OCI-LY3 (cell line): Measurements from ENCODE around the gene ADCY5.

Experiments
- H2AFZ ChIP-seq: fragments of 200-600, 300-600 bp; shearing (Covaris generic); 2 replicates; pipeline ENCODE4 v1.6.0; 2014; ENCODE audit warnings: antibody characterized with exemption, low read depth, low read length
- H3K27ac ChIP-seq: fragments of 200-600, 300-600 bp; sonication (generic); 2 replicates; pipeline ENCODE4 v1.5.1; 2014; ENCODE audit warnings: mild to moderate bottlenecking, low read length, moderate library complexity, mixed read lengths
- H3K27me3 ChIP-seq: fragments of 200-600, 300-600 bp; sonication (generic); 2 replicates; pipeline ENCODE4 v1.6.1; 2014; ENCODE audit warnings: low read depth, low read length, mixed read lengths
- H3K36me3 ChIP-seq: fragments of 200-600, 300-600 bp; sonication (generic); replicated peaks from 2 replicates; pipeline ENCODE3; 2014; ENCODE audit warnings: low read depth, low read length, mixed read lengths
- H3K4me1 ChIP-seq: fragments of 300-600, 200-600 bp; sonication (generic); 2 replicates; pipeline ENCODE4 v1.6.1; 2014; ENCODE audit warnings: low read length, mixed read lengths
- H3K4me2 ChIP-seq: fragments of 200-600, 300-600 bp; sonication (generic); 2 replicates; pipeline ENCODE4 v1.6.1; 2014; ENCODE audit warnings: low read length, mixed read lengths
- H3K4me3 ChIP-seq: fragments of 300-600, 200-600 bp; sonication (generic); 2 replicates; pipeline ENCODE4 v1.5.1; 2014; ENCODE audit warnings: antibody characterized with exemption, mild to moderate bottlenecking, low read length, moderate library complexity
- H3K79me2 ChIP-seq: fragments of 300-600, 200-600 bp; shearing (Covaris generic); 2 replicates; pipeline ENCODE4 v1.6.1; 2014; ENCODE audit warnings: mild to moderate bottlenecking, low read length, mixed read lengths
- H3K9ac ChIP-seq: fragments of 300-600, 200-600 bp; shearing (Covaris generic); 2 replicates; pipeline ENCODE4 v1.6.0; 2014; ENCODE audit warnings: mild to moderate bottlenecking, low read length, moderate library complexity
- H3K9me3 ChIP-seq: fragments of 200-600, 300-600 bp; shearing (Covaris generic); 2 replicates; pipeline ENCODE4 v1.6.1; 2014; ENCODE audit warnings: low read length, mixed read lengths; ENCODE audit not compliant: insufficient read depth
- H4K20me1 ChIP-seq: fragments of 200-600, 300-600 bp; sonication (generic); 2 replicates; pipeline ENCODE4 v1.6.1; 2016; ENCODE audit warnings: low read length, mixed read lengths; ENCODE audit not compliant: insufficient read depth
- EZH2phosphoT487 ChIP-seq: fragments of 200-600 bp; shearing (Covaris generic); IDR thresholded peaks from 2 replicates; pipeline ENCODE4 v1.6.1; 2018; ENCODE audit warnings: antibody characterized with exemption, mixed run types, low read depth
- TF ChIP-seq, protein P1 (sequence below): fragments of 200-600, 300-600 bp; sonication (generic); IDR thresholded peaks from 2 replicates; pipeline ENCODE4 v1.5.1; 2014; ENCODE audit warnings: antibody characterized with exemption, low read length, low read depth

The ADCY5 gene

DNA sequence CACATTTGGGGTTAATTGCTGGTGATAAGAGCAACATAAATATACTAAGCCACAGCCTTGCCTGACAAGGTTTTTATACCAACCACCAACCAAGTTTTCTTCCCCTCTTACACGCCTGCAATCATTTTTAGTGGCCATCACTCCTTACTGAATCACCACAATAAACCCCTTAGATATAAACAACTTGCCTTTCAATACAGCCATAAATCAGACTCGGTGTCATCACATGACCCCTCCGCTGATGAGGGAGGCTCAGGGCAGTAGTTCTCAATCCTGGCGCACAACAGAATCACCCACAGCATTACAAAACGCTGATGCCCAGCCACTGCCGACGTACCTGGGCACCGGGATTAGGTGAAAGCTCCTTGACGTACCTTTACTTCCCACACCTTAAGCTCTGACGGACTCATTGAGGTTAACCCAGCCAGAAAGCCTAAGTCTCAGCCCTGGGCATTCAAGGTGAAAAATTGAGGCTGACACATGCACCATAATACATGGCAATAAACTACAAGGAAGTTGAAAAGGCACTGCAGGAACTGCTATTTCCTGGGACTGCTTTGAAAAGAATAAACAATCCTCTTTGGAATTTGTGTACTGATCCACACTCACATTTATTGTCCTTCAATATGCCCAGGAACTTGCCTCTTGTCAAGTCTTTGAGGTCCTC lies 17.1 kb downstream of the ADCY5 start:
- Histone ChIP-seq H3K36me3 (no peaks in the 10 kb centered on the region), H4K20me1 (no peaks in the 10 kb centered on the region), H3K4me3 (no peak overlapping the region), H3K9ac (no peak overlapping the region), H3K9me3 (no peaks in the 10 kb centered on the region), H3K27me3 (peaks cover 25% of the 10 kb centered on the region), H3K4me2 (no peak overlapping the region), H3K4me1 (no peaks in the 10 kb centered on the region), H3K27ac (no peak overlapping the region), H2AFZ (no peak overlapping the region), H3K79me2 (no peaks in the 10 kb centered on the region)
- no peak for TF ChIP-seq EZH2phosphoT487
- TF ChIP-seq, protein P1, sequence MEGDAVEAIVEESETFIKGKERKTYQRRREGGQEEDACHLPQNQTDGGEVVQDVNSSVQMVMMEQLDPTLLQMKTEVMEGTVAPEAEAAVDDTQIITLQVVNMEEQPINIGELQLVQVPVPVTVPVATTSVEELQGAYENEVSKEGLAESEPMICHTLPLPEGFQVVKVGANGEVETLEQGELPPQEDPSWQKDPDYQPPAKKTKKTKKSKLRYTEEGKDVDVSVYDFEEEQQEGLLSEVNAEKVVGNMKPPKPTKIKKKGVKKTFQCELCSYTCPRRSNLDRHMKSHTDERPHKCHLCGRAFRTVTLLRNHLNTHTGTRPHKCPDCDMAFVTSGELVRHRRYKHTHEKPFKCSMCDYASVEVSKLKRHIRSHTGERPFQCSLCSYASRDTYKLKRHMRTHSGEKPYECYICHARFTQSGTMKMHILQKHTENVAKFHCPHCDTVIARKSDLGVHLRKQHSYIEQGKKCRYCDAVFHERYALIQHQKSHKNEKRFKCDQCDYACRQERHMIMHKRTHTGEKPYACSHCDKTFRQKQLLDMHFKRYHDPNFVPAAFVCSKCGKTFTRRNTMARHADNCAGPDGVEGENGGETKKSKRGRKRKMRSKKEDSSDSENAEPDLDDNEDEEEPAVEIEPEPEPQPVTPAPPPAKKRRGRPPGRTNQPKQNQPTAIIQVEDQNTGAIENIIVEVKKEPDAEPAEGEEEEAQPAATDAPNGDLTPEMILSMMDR: no peak

DNA sequence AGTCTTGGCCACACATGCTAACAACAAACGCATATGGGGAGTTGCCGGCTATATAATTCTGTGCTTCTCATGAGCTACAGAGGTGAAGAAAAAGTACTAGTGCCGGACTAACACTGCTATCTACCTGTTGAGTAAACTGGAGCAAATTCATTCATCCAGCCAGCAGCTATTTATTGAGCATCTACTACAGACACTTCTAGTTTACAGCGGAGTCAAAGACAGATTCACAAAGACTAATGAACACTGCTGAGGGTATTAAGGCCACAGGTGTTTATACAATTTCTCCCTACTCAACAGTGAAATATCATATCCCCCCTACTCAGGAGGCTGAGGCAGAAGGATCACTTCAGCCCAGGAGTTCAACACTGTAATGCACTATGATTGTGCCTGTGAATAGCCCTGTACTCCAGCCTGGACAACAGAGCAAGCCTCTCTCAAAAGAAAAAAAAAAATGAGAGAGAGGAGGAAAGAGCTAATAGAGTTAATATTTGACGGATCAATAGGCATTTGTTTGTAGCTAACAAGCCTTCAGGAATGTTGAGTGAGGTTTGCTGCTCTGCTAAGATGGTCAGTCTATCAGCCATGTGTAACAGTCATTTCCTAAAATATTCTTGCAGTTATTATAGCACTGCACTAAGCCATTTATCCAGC lies 17.8 kb downstream of the ADCY5 start:
- H3K9me3 ChIP-seq: no peaks in the 10 kb centered on the region
- H3K9ac ChIP-seq: no peak overlapping the region
- no peak overlapping the region for H3K27ac ChIP-seq
- H4K20me1 ChIP-seq: no peaks in the 10 kb centered on the region
- no peak overlapping the region for H3K4me3 ChIP-seq
- no peaks in the 10 kb centered on the region for H3K79me2 ChIP-seq
- H3K27me3 ChIP-seq: peaks cover 30% of the 10 kb centered on the region
- H3K36me3 ChIP-seq: no peaks in the 10 kb centered on the region
- no peaks in the 10 kb centered on the region for H3K4me1 ChIP-seq
- H3K4me2 ChIP-seq: no peak overlapping the region
- no peak overlapping the region for H2AFZ ChIP-seq
- TF ChIP-seq EZH2phosphoT487: no peak
- TF ChIP-seq, protein P1: no peak

DNA sequence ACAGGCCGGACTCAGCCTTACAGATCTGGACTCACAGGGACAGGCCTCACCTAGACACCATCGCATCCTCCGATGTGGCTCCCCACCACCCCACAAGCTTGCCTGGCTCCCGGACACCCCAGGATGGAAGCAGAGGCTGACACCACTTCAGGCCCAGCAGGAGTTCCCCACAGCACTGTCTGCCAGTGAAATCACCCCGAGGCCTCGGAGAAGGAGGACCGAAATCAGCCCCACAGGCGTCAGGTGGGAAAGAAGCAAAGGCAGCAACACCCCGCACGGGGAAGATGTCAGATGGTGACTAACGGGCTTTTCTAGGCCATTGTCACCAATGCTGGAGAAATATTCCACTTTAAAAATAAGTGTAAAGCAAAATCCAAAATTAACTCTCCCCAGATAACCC lies 18.6 kb downstream of the ADCY5 start:
- no peak overlapping the region for H3K4me3 ChIP-seq
- H4K20me1 ChIP-seq: no peaks in the 10 kb centered on the region
- no peak overlapping the region for H3K4me2 ChIP-seq
- H3K9me3 ChIP-seq: no peaks in the 10 kb centered on the region
- no peaks in the 10 kb centered on the region for H3K79me2 ChIP-seq
- H3K4me1 ChIP-seq: no peaks in the 10 kb centered on the region
- peaks cover 30% of the 10 kb centered on the region for H3K27me3 ChIP-seq
- no peaks in the 10 kb centered on the region for H3K36me3 ChIP-seq
- H2AFZ ChIP-seq: no peak overlapping the region
- no peak for TF ChIP-seq EZH2phosphoT487
- TF ChIP-seq, protein P1: no peak
- no peak overlapping the region for H3K27ac ChIP-seq
- H3K9ac ChIP-seq: no peak overlapping the region

DNA sequence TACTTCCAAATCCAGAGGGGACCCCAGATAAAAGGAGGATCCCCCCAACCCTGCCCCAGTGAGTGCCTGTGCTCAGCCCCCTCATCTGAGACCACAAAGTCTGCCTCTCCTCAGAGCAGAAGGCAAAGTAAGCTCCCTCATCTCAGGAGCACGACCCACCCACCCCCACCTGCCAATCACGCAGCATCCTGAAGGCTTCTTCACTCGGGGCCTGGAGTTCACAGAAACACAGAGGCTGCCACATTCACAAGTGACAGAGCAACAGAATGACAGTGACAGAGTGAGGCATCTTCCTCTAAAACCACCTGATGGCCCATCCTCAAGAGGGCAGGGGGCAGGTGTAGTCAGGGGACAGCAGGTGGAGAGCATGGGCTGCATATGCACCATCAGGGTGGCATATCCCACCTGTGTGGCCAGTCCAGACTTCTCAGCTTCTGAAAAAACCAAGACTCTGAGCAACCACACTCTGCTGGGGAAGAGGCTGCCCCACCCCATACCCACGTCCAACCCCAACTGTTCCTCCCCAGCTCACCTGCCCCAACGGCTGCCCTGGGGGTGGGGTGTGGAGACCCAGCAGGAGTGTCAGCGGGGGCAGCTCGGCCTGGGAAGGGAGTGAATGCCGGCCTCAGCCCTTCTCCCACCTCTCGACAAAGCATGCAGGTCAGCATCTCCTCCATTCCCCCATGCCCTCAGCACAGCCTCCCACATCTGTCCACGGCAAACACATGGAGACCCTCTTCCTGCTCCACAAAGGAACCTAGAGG lies 19.3 kb downstream of the ADCY5 start:
- TF ChIP-seq, protein P1: no peak
- Histone ChIP-seq H3K9me3 (no peaks in the 10 kb centered on the region), H4K20me1 (no peaks in the 10 kb centered on the region), H3K36me3 (no peaks in the 10 kb centered on the region), H3K27me3 (peaks cover 30% of the 10 kb centered on the region), H3K4me1 (no peaks in the 10 kb centered on the region), H3K27ac (no peak overlapping the region), H2AFZ (no peak overlapping the region), H3K79me2 (no peaks in the 10 kb centered on the region), H3K9ac (no peak overlapping the region), H3K4me2 (no peak overlapping the region), H3K4me3 (no peak overlapping the region)
